HEK293 (cell line): ENCODE data around the gene STK39.

Source experiments
- CTCF ChIA-PET: fragments of 350-600 bp; formaldehyde crosslinking; extraction: SDS; loops from one replicate; lab custom pipeline; 2021; ENCODE audit warnings: antibody characterized with exemption; lab: Yijun Ruan, JAX
- POLR2A ChIA-PET: fragments of 300-600 bp; formaldehyde crosslinking; extraction: SDS; loops from one replicate; lab custom pipeline; 2020; ENCODE audit warnings: antibody characterized with exemption, inconsistent platforms; lab: Yijun Ruan, JAX
- H3K27ac ChIP-seq: fragments of 200-500 bp; sonication (Bioruptor generic); 2 replicates; pipeline ENCODE4 v1.5.1; 2014; ENCODE audit warnings: low read depth, low read length, control low read depth, inconsistent platforms; ENCODE audit errors: extremely low read depth
- H3K36me3 ChIP-seq, 2 experiments: fragments of 200-500 bp in 1 of 2; sonication (Bioruptor generic) in 1 of 2; 1 replicate in 1 of 2; 2 replicates in 1 of 2; pipeline ENCODE4 v1.5.1; 2014 to 2017; ENCODE audit warnings: inconsistent platforms in 2 of 2, low read length in 2 of 2; ENCODE audit not compliant: control insufficient read depth in 2 of 2, insufficient read depth in 1 of 2
- H3K4me1 ChIP-seq: fragments of 200-500 bp; sonication (Bioruptor generic); 2 replicates; pipeline ENCODE4 v1.5.1; 2014; ENCODE audit warnings: mild to moderate bottlenecking, low read length, inconsistent platforms; ENCODE audit not compliant: control insufficient read depth, insufficient read depth
- H3K4me3 ChIP-seq: 2 replicates; pipeline ENCODE4 v1.5.1; 2011; ENCODE audit warnings: low read depth, mild to moderate bottlenecking, control low read depth, low read length, moderate library complexity
- H3K9me3 ChIP-seq: fragments of 200-500 bp; sonication (Bioruptor generic); 2 replicates; pipeline ENCODE4 v1.5.1; 2014; ENCODE audit warnings: low read depth, low read length, inconsistent platforms; ENCODE audit not compliant: control insufficient read depth, insufficient read depth
- GLI2 ChIP-seq: fragments of 450-650 bp; formaldehyde crosslinking; IDR thresholded peaks from 2 replicates; pipeline ENCODE4; 2017; ENCODE audit warnings: missing biosample characterization, missing genetic modification characterization, low read depth, borderline replicate concordance
- KLF10 ChIP-seq: fragments of 450-650 bp; IDR thresholded peaks from 2 replicates; pipeline ENCODE4 v1.5.1; 2018; ENCODE audit warnings: missing biosample characterization, mild to moderate bottlenecking, missing genetic modification characterization
- PBX3 ChIP-seq: sonication (generic); formaldehyde crosslinking; IDR thresholded peaks from 2 replicates; pipeline ENCODE4 v1.8.1; 2022; ENCODE audit warnings: mild to moderate bottlenecking, moderate library complexity, missing genetic modification reagents
- PRDM10 ChIP-seq: fragments of 450-650 bp; formaldehyde crosslinking; IDR thresholded peaks from 2 replicates; pipeline ENCODE4 v1.5.1; 2016; ENCODE audit warnings: missing biosample characterization, missing genetic modification characterization
- RBAK ChIP-seq: fragments of 450-650 bp; formaldehyde crosslinking; IDR thresholded peaks from 2 replicates; pipeline ENCODE4 v1.5.1; 2016; ENCODE audit warnings: missing biosample characterization, missing genetic modification characterization
- SCRT1 ChIP-seq: fragments of 450-650 bp; formaldehyde crosslinking; IDR thresholded peaks from 2 replicates; pipeline ENCODE4 v1.5.1; 2016; ENCODE audit warnings: missing biosample characterization, missing genetic modification characterization, borderline replicate concordance
- TSHZ1 ChIP-seq: fragments of 450-650 bp; formaldehyde crosslinking; IDR thresholded peaks from 2 replicates; pipeline ENCODE4 v1.5.1; 2016; ENCODE audit warnings: missing biosample characterization, missing genetic modification characterization, borderline replicate concordance
- ZBTB20 ChIP-seq: fragments of 450-650 bp; formaldehyde crosslinking; IDR thresholded peaks from 2 replicates; pipeline ENCODE4 v1.5.1; 2016; ENCODE audit warnings: missing biosample characterization, missing genetic modification characterization
- ZFHX2 ChIP-seq: fragments of 450-650 bp; formaldehyde crosslinking; conservative IDR thresholded peaks from 2 replicates; pipeline ENCODE4 v1.5.1; 2016; ENCODE audit warnings: missing biosample characterization, missing genetic modification characterization
- ZFP41 ChIP-seq: fragments of 450-650 bp; formaldehyde crosslinking; IDR thresholded peaks from 2 replicates; pipeline ENCODE4 v1.5.1; 2016; ENCODE audit warnings: missing biosample characterization, missing genetic modification characterization, borderline replicate concordance
- ZNF221 ChIP-seq: fragments of 450-650 bp; formaldehyde crosslinking; IDR thresholded peaks from 2 replicates; pipeline ENCODE4 v1.5.1; 2017; ENCODE audit warnings: missing biosample characterization, missing genetic modification characterization, borderline replicate concordance
- ZNF23 ChIP-seq: fragments of 450-650 bp; formaldehyde crosslinking; IDR thresholded peaks from 2 replicates; pipeline ENCODE4 v1.5.1; 2016; ENCODE audit warnings: missing biosample characterization, missing genetic modification characterization, borderline replicate concordance
- ZNF391 ChIP-seq: fragments of 450-650 bp; formaldehyde crosslinking; IDR thresholded peaks from 2 replicates; pipeline ENCODE4 v1.5.1; 2016; ENCODE audit warnings: low read depth, missing biosample characterization, missing genetic modification characterization, borderline replicate concordance
- ZNF416 ChIP-seq: fragments of 450-650 bp; formaldehyde crosslinking; IDR thresholded peaks from 2 replicates; pipeline ENCODE4 v1.5.1; 2016; ENCODE audit warnings: missing biosample characterization, missing genetic modification characterization
- ZNF426 ChIP-seq: fragments of 450-650 bp; formaldehyde crosslinking; IDR thresholded peaks from 2 replicates; pipeline ENCODE4 v1.5.1; 2017; ENCODE audit warnings: missing biosample characterization, missing genetic modification characterization, mild to moderate bottlenecking, inconsistent platforms, moderate library complexity
- ZNF433 ChIP-seq: fragments of 450-650 bp; formaldehyde crosslinking; IDR thresholded peaks from 2 replicates; pipeline ENCODE4 v1.5.1; 2016; ENCODE audit warnings: missing biosample characterization, missing genetic modification characterization, low read depth
- ZNF514 ChIP-seq: fragments of 450-650 bp; formaldehyde crosslinking; IDR thresholded peaks from 2 replicates; pipeline ENCODE4 v1.5.1; 2016; ENCODE audit warnings: missing biosample characterization, missing genetic modification characterization
- ZNF561 ChIP-seq: fragments of 450-650 bp; IDR thresholded peaks from 2 replicates; pipeline ENCODE4 v1.5.1; 2018; ENCODE audit warnings: missing biosample characterization, missing genetic modification characterization, borderline replicate concordance

Gene STK39

GRCh38 chr2:168190590-168191336, 56.6 kb downstream of the STK39 start:
- no peaks in the 10 kb centered on the region for H3K9me3 ChIP-seq
- no peak overlapping the region for H3K27ac ChIP-seq
- TF ChIP-seq ZNF221 (tag by site-specific recombination): no peak
- TF ChIP-seq ZFHX2 (tag by site-specific recombination): no peak
- TF ChIP-seq GLI2 (tag by site-specific recombination): no peak
- TF ChIP-seq RBAK: no peak
- no peak for TF ChIP-seq ZNF23 (tag by site-specific recombination)
- no peak for TF ChIP-seq ZFP41 (tag by site-specific recombination)
- TF ChIP-seq ZNF416 (tag by site-specific recombination): no peak
- no peak for TF ChIP-seq ZBTB20 (tag by site-specific recombination)
- no peak for TF ChIP-seq KLF10 (tag by site-specific recombination)
- no peak for TF ChIP-seq ZNF561
- no peak for TF ChIP-seq PBX3 (CRISPR knock-in tag)
- TF ChIP-seq ZNF514 (tag by site-specific recombination): no peak
- no peak for TF ChIP-seq ZNF433 (tag by site-specific recombination)
- no peak for TF ChIP-seq PRDM10
- no peak for TF ChIP-seq SCRT1 (tag by site-specific recombination)
- TF ChIP-seq ZNF426: no peak
- TF ChIP-seq TSHZ1 (tag by site-specific recombination): no peak
- TF ChIP-seq ZNF391 (tag by site-specific recombination): no peak
- ChIA-PET CTCF (interaction anchor here (0.6 kb wide), 1 partner anchor 539 kb away, joined by 3 read pairs; no protein-coding TSS in a partner anchor), POLR2A (no interaction called here)
- peaks cover 18% of the 10 kb centered on the region for H3K4me1 ChIP-seq
- H3K4me3 ChIP-seq: no peak overlapping the region
- H3K36me3 ChIP-seq: no peaks in the 10 kb centered on the region
